Stimulated activated CD8-positive, alpha-beta memory T cell treated with anti-CD3 and anti-CD28 coated beads, Interleukin-12 subunit alpha, Interleukin-12 subunit beta, amount 100 ng/mL, for 4 hours (primary cell): ENCODE results near the gene HOTAIR.

ENCODE experiments used
- DNase-seq: peaks from one replicate; pipeline ENCODE4 v3.0.0-alpha.2; 2020; ENCODE audit warnings: low read depth

HOTAIR gene

DNA sequence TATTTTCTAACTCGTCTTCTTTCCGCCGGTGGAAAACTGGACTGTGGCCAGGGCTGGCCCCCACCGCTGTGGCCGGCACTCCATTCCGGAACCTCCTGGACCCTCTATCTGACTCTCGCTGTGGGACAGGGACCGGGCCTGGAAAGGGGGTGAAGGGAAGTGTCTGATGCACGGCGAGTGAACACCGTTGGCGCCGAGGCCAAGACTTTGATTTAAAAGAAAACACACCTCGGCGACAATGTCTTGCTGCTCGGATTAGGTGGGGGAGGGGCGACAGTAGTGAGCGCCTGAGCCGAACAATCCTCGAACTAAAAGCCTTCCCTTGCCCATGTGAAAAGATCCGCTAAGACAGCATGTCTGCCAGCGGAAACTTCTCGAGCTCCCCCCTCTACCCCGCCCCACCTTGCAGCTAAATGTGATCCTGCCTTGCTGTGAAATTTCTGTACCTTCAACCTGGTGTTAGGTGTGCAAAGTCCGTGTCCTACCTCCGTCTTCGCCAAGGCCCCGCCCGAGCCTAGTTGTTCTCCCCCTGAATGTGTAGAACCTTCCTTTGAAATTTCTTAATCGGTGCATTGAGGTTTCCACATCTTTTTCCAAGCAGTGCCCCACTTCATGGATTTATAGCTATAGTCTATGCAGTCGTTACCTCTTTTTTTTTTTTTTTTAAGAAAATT is 862 bp upstream of the HOTAIR start:
- no peak for DNase-seq

DNA sequence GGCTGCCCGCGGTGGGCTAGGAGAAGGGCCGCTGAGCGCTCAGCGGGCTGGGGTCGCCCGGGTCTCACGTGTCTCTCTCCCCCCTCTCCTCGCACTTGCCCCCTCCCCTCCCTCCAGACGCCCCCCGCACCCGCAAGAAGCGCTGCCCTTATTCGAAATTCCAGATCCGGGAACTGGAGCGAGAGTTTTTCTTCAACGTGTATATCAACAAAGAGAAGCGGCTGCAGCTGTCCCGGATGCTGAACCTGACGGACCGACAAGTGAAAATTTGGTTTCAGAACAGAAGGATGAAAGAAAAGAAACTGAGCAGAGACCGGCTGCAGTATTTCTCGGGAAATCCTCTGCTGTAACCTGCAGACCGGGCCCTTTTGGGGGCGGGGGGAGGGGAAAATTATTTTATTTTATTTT is 314 bp upstream of the HOTAIR start:
- DNase-seq, result no peak

DNA sequence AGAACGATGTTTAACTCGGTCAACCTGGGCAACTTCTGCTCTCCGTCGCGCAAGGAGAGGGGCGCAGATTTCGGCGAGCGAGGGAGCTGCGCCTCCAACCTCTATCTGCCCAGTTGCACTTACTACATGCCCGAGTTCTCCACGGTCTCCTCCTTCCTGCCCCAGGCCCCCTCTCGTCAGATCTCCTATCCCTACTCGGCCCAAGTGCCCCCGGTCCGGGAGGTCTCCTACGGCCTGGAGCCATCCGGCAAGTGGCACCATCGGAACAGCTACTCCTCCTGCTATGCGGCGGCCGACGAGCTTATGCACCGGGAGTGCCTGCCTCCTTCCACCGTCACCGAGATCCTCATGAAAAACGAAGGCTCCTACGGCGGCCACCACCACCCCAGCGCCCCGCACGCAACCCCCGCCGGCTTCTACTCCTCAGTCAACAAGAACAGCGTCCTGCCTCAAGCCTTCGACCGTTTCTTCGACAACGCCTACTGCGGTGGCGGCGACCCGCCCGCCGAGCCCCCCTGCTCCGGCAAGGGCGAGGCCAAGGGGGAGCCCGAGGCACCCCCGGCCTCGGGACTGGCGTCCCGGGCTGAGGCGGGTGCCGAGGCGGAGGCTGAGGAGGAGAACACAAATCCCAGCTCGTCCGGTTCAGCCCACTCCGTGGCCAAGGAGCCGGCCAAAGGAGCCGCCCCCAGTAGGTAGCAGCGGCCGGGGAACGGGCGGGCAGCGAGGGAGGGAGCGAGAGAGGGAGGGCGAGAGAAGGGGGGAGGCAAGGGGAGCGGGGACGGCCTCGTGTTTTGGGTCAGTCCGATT is 1.3 kb downstream of the HOTAIR start:
- DNase-seq, result no peak

DNA sequence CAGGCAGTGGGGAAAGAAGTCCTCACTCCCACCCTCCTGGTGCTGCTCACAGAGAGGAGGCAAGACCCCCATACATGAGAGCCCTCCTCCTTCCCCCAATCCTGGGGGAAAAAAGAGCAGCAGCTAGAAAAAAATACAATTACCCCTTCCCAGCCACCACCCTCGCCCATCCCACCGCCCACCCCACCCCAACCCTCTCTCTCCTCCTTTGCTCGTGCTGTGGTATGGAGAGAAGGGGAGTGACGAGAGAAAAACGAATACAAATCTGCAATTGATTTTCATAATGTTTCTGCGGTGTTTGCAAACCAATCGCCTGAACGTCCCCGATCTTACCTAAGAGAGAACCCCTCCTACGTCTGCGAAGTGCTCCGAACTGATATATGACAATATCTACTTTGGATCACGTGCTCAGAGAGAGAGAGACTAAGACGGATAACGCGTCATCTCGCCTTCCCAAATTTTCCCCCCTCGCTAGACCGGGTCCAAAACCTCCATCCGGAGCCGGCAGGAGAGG is 2.0 kb downstream of the HOTAIR start, which contains the start of gene HOXC11:
Gene HOXC11, plus strand, starts transcription at position 405 of the 514 bp plus-strand sequence. CDS start 116 bp downstream, outside the sequence.
- DNase-seq, result no peak

DNA sequence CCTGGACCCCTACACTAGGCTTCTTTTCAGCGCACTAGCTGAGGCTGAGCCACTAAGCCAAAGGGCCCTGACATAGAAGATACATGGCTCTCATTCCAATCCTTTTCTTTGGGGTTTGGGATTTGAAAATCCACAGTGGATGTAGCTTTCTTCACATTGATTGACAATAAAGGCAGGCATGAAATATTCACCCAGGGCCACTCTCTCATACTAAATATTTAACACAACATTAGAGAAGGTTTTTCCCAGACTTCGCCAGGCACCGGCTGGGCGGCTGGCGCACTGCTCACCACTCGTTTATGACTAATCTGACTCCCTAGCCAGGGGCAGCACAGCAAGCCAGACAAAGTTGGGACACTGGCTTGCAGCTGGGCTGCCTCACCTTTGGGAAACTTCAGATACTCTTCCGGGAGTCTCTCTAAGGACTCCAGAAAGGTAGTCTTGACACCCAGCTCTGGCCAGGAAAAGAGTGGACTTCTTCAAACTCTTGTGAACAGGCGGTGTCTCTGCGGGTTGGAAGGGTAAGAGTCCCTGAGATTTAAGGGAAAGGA is 2.5 kb downstream of the HOTAIR start:
- DNase-seq, result no peak

DNA sequence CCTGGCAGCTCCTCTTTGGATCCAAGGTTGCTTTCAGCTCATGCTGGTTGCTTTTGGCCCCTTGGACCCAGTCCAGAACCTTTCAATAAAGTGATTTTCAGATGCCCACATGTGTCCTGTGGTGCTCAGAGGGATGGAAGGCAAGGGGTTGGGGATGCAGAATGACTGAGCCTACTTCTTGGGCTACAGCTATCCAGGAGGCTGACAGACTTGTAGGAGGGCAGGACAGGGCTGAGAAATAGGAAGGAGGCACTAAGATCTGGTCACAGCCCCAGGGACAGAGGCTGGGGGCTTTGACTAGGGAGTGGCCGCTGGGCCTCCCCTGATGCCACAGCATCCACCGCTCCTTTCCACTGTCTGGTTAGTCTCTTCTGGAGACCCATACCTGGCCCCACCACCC is 3.1 kb downstream of the HOTAIR start:
- DNase-seq, result no peak

DNA sequence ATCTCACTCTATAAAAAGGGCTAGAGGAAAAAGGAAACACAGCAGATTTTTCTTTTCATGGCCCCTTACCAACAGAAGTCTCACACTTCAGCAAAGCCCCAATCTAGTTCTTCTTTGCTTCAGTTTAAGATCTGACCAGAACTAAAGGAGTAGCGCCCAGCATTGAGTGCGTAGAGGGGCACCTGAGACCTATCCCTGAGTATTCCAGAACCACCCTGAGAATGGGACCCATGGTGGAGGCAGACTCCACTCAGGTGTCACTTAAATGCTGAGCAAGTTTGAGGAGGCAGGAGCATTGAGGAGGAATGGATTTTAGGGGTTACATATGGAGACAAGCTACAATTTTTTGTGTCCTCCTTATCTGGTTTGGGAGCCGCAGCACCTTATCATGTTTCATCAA is 3.6 kb downstream of the HOTAIR start:
- DNase-seq, result no peak

DNA sequence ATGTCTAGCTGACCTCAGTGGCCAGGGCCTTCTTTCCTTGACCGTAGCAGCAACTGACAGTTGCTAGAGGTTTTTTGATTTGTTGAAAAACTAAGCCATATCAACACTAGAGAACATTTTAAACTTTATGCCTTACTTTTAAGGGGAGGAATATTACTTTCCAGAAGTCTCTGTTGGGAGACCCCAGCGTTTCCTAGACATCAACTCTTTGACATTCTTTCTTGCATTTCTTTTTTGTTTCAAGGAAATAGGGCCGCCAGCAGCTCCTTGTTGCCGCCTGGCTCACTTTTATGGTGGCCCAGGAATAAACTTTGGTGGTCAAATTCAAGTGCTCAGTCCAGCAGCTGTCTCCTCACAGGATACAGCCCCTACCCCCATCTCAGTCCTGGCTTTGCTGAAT is 4.3 kb downstream of the HOTAIR start:
- no peak for DNase-seq

DNA sequence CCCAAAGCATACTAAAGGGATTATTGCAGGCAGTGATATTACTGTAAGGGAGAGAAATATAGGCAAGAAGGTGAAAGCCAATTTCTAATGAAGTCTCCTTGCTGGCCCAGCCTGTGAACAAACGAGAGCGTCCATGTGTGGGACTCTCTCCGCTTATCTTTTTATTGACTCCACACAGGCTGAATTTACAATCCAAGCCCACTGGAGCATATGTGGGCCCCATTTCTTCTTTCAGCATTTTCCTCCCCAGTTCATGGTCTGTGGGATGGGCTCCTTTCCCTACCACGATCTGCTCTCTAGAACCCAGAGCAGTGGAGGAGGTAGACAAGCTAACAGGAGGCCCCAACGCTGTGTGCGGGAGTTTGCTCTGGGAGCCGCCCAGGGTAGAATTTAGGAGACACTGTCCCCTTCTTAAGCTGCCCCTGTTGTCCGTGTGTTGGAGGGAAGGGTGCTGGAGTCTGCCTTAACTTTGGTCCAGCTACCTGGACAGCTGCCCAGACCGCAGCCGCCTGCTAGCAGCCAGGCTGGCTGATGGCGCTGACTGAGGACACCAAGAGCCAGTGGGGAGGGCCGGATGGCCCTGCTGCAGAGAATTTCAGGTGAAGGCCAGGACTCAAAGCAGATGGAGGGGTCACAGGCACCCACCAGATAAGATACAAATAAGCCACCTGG is 5.0 kb downstream of the HOTAIR start:
- DNase-seq, result no peak

DNA sequence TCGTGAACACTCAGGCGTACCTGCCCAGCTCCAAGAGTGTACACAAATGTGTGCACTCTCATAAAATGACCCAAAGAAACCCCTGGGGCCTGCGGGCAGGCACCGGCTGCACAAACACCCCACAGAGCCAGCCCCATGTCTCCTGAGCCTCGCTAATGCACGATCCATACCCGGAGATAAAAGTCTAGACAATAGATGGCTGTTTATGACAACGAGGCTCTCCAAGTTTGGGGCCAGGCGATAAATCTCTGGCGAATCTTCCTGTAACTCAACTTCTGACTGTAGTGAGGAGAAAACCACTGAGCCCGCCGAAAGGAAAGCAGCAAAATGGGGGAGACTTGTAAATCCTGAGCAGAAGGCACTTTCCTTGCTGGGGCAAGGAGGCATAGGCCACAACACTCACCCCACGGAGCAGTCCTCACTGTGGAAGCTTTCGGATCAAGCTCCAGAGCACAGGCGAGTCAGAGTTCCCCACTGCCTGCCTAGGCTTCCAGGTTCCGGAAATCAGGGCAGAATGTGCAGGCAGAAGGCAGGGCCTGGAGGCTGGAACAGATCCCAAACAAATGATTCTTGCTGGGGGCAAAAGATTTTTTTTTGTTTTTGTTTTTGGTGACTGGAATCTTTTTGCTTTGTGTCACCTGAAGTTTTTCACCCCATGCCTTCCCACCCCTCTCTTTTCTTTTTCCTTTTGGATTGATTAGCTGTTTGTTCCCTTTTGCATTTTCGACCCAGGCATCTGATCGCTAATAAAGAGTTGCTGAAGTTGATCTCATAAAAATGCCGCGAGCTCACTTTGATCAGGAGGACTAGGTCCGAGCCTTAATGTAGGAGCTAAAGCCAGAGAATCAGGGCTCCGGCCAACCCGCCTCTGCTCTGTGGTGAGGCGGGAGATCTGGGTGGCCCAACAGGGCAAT is 6.3 kb downstream of the HOTAIR start:
- no peak for DNase-seq

DNA sequence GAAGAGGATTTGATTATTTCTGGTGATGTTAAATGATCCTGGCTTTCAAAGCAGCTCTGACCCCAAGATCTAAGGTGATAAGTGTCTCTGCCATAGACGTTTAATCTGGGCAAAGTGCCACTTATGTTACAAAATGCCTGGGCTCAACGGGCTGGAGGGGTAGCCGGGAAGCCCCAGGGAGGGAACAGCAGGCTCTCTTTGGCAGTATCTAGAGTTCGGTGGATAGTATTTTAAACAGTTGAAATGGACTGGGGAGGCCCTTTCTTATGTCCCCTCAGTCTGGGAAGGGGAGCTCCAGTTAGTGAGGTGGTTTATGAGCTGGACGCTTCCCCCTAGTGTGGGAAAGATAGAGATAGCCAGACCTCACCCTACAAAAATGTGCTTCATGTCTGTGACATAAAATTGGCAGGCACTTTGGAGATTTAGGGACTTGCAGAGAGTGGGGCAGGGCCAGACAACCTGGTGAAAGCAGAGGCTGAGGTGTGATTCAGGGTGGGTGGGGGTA is 7.3 kb downstream of the HOTAIR start:
- DNase-seq, result no peak

DNA sequence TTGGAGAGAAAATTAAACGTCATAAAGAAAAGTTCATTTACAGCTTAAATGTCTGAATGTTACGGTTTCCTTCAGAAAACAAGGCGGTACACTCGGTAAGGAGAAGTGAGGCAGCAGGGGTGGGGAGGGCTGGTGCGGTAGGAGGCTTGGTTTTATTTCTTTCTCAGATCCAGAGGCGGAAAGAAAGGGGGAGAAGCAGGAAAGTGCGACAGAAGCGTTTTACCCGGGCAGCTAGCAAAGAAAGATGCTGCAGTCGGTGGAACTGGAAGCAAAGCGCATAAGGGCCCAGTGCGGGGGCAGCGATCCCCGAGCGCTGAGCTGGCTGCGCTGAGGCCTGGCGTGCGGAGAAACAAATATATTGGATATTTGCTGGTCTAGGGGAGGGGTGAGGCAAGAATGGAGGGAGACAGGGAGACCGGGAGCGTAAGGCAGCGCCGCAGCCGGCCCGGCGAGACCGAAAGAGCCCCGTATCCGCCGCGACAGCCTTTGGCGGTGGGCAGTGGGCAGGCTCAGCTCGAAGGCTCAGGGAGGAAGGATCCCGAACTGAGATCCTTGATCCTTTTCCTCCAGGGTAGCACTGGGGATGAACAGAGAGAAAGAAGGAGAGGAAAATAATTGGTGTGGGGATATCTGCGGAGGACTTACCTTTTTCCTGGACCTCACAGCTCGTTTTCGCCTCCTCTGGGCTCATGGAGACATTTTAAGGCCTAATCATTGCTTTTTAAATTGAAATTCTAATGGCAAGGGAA is 8.2 kb downstream of the HOTAIR start:
- DNase-seq, result no peak

DNA sequence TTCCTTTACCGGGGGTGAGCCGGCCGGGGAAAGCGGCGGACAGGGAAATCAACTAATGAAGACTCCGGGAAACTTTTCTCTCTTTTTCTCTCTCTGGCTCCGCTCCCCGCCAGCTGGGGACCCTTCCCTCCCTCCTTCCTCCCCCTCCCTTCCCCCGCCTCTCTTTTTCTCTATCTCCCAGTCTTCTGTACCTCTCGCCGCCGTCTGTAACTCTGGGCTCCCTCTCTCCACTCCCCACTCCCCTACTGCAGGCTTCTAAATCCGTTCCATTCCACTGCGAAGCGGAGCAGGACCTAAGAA is 8.7 kb downstream of the HOTAIR start:
- DNase-seq, result no peak

DNA sequence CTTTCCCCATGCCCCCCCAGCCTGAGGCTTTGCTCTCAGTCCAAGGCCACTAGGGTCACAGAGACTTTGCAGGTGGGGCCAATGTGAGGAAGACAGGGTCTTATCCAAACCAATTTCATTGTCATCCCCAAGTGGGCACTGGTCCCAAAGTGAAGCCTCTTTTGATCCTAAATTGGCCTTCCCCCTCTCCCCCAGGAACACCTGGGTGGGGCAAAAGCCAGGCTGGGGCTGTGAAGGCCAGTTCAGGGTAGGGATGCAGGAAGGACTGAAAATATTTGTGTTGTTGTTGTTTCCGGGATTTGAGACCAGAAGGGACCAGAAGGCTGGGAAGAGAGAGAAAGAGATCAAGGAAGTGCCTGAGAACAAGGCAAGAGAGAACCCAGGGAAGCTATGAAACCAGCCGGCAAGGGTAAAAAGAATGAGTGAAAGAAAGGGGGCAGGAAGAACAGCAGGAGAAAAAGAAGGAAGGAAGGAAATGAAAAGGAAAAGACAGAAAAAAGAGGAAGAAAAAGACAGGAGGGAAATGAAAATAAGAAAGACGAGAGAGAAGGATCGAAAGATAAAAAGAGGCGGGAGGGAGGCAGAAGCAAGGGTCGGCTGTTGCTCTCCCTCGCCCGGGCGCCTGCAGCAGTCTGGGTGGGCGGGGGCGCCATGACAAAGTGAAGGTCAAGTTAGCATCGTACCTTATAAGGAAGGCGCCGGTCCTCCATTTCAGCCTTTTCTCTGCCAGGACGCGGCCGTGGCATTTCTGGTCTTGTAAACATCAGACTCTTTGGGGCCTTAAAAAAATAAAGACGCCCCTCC is 9.3 kb downstream of the HOTAIR start:
- DNase-seq, result no peak

DNA sequence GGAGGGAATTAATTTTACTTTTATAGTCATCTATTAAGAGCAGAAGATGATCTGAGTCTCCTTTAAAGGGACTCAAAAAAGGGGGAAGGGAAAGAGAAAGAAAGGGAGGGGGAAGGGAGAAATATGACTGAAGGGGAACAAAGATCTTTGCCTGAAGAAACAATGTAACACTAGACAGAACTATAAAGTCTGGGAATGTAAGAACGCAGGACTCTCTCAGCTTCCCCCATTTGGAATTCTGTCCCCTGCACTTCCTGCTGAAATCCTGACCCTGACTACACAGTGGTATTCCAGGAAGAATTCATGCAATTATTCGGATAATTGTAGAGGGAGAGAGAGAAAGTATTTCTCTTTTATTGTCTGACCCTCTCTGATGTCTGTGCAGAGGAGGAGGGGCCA is 10.4 kb downstream of the HOTAIR start:
- no peak for DNase-seq

DNA sequence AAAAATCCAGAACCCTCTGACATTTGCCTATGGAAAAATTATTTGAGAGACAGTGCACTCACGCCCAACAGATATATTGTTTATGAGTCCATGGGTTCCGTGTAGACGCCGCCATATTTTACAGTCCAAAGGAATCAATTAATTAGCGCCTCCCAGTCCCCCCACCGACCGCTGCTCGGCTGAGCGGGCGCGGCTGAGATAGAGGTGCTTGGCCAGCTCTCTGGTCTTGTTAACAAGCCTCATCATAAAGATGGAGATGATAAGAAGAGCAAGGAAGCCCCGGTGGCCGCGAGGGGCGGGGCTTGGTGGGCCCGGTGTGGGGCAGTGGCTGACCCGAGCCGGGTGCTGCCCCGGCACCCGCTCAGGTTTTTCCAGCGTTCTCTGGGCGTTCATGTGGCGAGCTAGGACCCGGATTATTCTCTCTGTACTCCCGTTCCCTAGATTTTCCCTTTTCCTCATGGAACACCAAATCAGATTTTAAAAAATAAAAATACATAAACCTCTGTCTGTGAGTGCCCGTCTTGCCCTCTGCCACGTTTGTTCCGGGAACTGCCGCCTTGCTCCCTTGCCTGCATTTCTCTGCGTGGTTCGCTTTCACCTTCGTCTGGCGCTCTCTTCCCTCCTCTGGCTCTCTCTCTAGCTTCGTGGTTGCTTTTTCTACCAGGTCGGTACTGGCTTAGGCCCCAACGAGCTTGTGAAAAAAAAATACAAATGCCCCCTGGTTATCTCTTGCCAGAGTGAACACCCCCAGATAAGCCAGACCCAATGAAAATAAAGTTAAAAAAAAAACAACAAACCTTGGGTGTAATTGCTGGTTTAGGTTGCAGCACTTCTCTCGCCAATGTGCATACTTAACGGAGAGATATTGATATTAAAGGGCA is 11.1 kb downstream of the HOTAIR start:
- no peak for DNase-seq

DNA sequence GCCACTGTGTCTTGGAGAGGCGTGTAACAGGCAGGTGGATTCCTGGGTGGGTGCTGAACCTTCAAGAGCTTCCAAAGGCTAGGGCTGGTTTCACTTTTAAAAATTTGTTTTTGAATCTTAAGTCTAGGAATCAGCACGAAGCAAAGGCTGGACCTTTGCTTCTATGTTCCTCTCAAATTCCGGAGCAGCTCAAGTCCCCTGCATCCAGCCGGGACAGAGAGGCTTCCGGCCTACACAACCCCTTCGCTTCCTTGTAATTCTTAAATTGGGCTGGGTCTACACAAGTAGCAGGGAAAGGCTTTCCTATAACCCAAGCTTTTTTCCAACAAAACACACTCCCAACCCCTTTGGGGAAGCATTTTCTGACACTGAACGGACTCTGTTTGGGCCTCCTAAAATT is 11.7 kb downstream of the HOTAIR start:
- no peak for DNase-seq

DNA sequence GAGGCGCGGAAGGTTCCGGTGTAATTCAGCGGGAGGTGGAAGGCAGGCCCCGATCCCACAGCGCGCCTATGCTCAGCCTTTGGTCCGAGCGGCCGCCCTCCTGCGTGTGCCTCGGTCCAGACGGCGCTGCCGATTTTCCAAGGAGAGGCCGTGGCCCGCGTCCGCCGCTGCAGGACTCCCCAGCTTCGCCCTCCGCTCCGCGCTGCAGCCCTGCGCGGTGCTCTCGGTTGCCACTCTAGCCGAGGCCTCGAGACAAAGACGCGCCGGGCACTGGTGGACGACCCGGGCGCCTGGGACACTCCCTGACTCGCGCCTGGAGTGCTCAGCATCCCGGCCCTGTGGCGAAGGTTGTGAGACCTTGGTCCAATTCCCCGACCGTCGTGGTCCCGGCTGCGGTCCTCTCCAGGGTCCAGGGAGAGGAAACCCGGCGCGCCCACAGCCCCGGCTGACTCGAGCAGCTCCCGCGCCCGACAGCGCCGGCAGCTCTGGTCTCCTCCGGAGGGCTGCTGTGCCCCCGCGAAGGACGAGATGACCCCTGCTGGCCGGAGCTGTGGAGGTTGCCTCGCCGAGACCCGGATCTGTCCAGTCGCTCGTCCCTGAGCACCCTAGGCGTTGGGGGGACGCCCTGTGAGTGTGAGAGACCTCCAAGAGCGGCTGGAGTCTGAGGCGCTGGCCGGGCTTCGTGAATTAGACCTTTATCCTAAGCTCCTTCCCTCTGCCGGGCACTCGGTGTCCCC is 13.6 kb downstream of the HOTAIR start:
- no peak for DNase-seq
